SK-N-SH (cell line): Measurements from ENCODE around the gene SH2D3C. TPM values are rescaled to one million over a fixed set of nuclear protein-coding genes. Genes with fewer than 3 reads are reported as not detected.
A peak's percentile ranks its signal among the peaks of the same experiment; 100 is the strongest.

Experiments used
- CTCF ChIA-PET: fragments of 300-600, 350-600 bp; formaldehyde crosslinking; extraction: SDS; loops from one replicate; lab custom pipeline; 2021; lab: Yijun Ruan, JAX
- POLR2A ChIA-PET: fragments of 350-600 bp; sonication (Branson Sonifier 250); formaldehyde crosslinking; extraction: SDS; loops from one replicate; lab custom pipeline; 2020; ENCODE audit warnings: antibody characterized with exemption, inconsistent platforms; lab: Yijun Ruan, JAX
- DNase-seq: peaks from one replicate; pipeline ENCODE4 v3.0.0; 2012
- H2AFZ ChIP-seq: fragments of 200-600 bp; sonication (generic); 2 replicates; pipeline ENCODE4 v1.8.1; 2016; ENCODE audit warnings: antibody characterized with exemption, mild to moderate bottlenecking, low read depth
- H3F3A ChIP-seq: fragments of 200-600 bp; sonication (generic); replicated peaks from 2 replicates; pipeline ENCODE3; 2016; ENCODE audit warnings: antibody characterized with exemption, mild to moderate bottlenecking; ENCODE audit not compliant: insufficient read depth
- H3K27ac ChIP-seq, 2 experiments: fragments of 200-500 bp in 1 of 2; fragments of 200-600 bp in 1 of 2; sonication (Bioruptor generic) in 1 of 2; sonication (generic), shearing (Covaris generic) in 1 of 2; 2 replicates each; pipeline versions ENCODE4 v1.5.1 to v1.6.1; 2014 to 2016; ENCODE audit warnings: low read depth in 2 of 2, inconsistent platforms in 1 of 2, low read length in 1 of 2, mild to moderate bottlenecking in 1 of 2, mixed read lengths in 1 of 2
- H3K27me3 ChIP-seq: fragments of 200-600 bp; sonication (generic), shearing (Covaris generic); 2 replicates; pipeline ENCODE4 v1.6.1; 2016; ENCODE audit warnings: mixed run types; ENCODE audit not compliant: insufficient read depth
- H3K36me3 ChIP-seq, 2 experiments: fragments of 200-500 bp in 1 of 2; fragments of 200-600 bp in 1 of 2; sonication (Bioruptor generic) in 1 of 2; sonication (generic) in 1 of 2; replicated peaks in 1 of 2; 2 replicates each; pipeline versions ENCODE3 to v1.5.1; 2014 to 2016; ENCODE audit warnings: low read length in 1 of 2, mild to moderate bottlenecking in 1 of 2; ENCODE audit not compliant: insufficient read depth in 2 of 2, control insufficient read depth in 1 of 2
- H3K4me1 ChIP-seq, 2 experiments: fragments of 200-500 bp in 1 of 2; fragments of 200-600 bp in 1 of 2; sonication (Bioruptor generic) in 1 of 2; sonication (generic), shearing (Covaris generic) in 1 of 2; 2 replicates each; pipeline versions ENCODE4 v1.5.1 to v1.6.1; 2014 to 2016; ENCODE audit warnings: low read depth in 1 of 2, low read length in 1 of 2, mixed run types in 1 of 2; ENCODE audit not compliant: insufficient read depth in 2 of 2, control insufficient read depth in 1 of 2
- H3K4me2 ChIP-seq: fragments of 200-600 bp; sonication (generic), shearing (Covaris generic); 2 replicates; pipeline ENCODE4 v1.6.1; 2017; ENCODE audit warnings: mixed run types
- H3K4me3 ChIP-seq, 2 experiments: fragments of 200-500 bp in 1 of 2; fragments of 200-600 bp in 1 of 2; sonication (Bioruptor generic) in 1 of 2; sonication (generic), shearing (Covaris generic) in 1 of 2; 2 replicates each; pipeline versions ENCODE4 v1.5.1 to v1.8.1; 2014 to 2016; ENCODE audit warnings: low read depth in 2 of 2, inconsistent platforms in 1 of 2, low read length in 1 of 2, mild to moderate bottlenecking in 1 of 2, mixed read lengths in 1 of 2, moderate library complexity in 1 of 2
- H3K79me2 ChIP-seq: fragments of 200-600 bp; sonication (generic); 2 replicates; pipeline ENCODE4 v1.8.1; 2017; ENCODE audit warnings: mild to moderate bottlenecking; ENCODE audit not compliant: insufficient read depth
- H3K9ac ChIP-seq: fragments of 200-600 bp; sonication (generic); 2 replicates; pipeline ENCODE4 v1.6.1; 2017; ENCODE audit warnings: mixed run types
- H3K9me2 ChIP-seq: fragments of 200-600 bp; sonication (generic); 2 replicates; pipeline ENCODE4 v1.6.1; 2017; ENCODE audit warnings: mixed run types
- H3K9me3 ChIP-seq: fragments of 200-600 bp; sonication (generic); 2 replicates; pipeline ENCODE4 v1.6.1; 2017; ENCODE audit warnings: mixed run types, mild to moderate bottlenecking, moderate library complexity
- H4K20me1 ChIP-seq: fragments of 200-600 bp; sonication (generic); 2 replicates; pipeline ENCODE4 v1.6.1; 2017; ENCODE audit warnings: mild to moderate bottlenecking, mixed run types; ENCODE audit not compliant: insufficient read depth
- CHD2 ChIP-seq: fragments of 150-350 bp; IDR thresholded peaks from 2 replicates; pipeline ENCODE4 v1.6.1; 2018; ENCODE audit warnings: low read length; ENCODE audit not compliant: partially characterized antibody
- ELF1 ChIP-seq: IDR thresholded peaks from 2 replicates; pipeline ENCODE4 v1.4.0; 2012
- FOXJ3 ChIP-seq: sonication (generic); formaldehyde crosslinking; IDR thresholded peaks from 2 replicates; pipeline ENCODE4 v1.5.1; 2020; ENCODE audit warnings: mild to moderate bottlenecking, missing genetic modification reagents
- GABPA ChIP-seq: IDR thresholded peaks from 2 replicates; pipeline ENCODE4 v1.4.0; 2012; ENCODE audit warnings: low read depth, mild to moderate bottlenecking
- MXI1 ChIP-seq: IDR thresholded peaks from 2 replicates; pipeline ENCODE4 v1.6.1; 2012; ENCODE audit warnings: mild to moderate bottlenecking, low read depth, low read length, improper control_type of control experiment
- RFX5 ChIP-seq: IDR thresholded peaks from 2 replicates; pipeline ENCODE4 v1.6.1; 2012; ENCODE audit warnings: mild to moderate bottlenecking, improper control_type of control experiment, low read length
- RXRA ChIP-seq: IDR thresholded peaks from 2 replicates; pipeline ENCODE4 v1.4.0; 2012; ENCODE audit warnings: low read depth, mild to moderate bottlenecking, borderline replicate concordance
- SIN3A ChIP-seq: IDR thresholded peaks from 2 replicates; pipeline ENCODE4 v1.6.1; 2012; ENCODE audit warnings: low read depth, mild to moderate bottlenecking, low read length, moderate library complexity, borderline replicate concordance
- SMC3 ChIP-seq: IDR thresholded peaks from 2 replicates; pipeline ENCODE4 v1.6.1; 2012; ENCODE audit warnings: low read depth, low read length, improper control_type of control experiment
- TAF1 ChIP-seq: IDR thresholded peaks from 2 replicates; pipeline ENCODE4 v1.6.1; 2012; ENCODE audit warnings: low read depth, mild to moderate bottlenecking, low read length, moderate library complexity, borderline replicate concordance
- YY1 ChIP-seq: IDR thresholded peaks from 2 replicates; pipeline ENCODE4 v1.4.0; 2012; ENCODE audit warnings: low read depth, mild to moderate bottlenecking
- WGBS: methylation state at CpG from one replicate; pipeline ENCODE4 v1.1.6; 2017; ENCODE audit warnings: low lambda C conversion rate; 5-methylcytosine and 5-hydroxymethylcytosine counted together
- polyA plus RNA-seq, 3 experiments: library from polyadenylated mRNA; depleted of rRNA; stranded (reverse); fragments of >200 nt; gene quantifications; 2 replicates each; pipeline ENCODE4 v1.2.3, GENCODE V29; 2012
- TF ChIP-seq, protein P1 (sequence below): IDR thresholded peaks from 2 replicates; pipeline ENCODE4 v1.4.0; 2012; ENCODE audit warnings: low read depth
- TF ChIP-seq, protein P2 (sequence below): IDR thresholded peaks from 2 replicates; pipeline ENCODE4; 2012
- TF ChIP-seq, protein P3 (sequence below): fragments of 150-350 bp; IDR thresholded peaks from 2 replicates; pipeline ENCODE4 v1.6.1; 2016; ENCODE audit warnings: mild to moderate bottlenecking, low read depth, low read length
- TF ChIP-seq, protein P4 (sequence below): fragments of 150-350 bp; IDR thresholded peaks from 2 replicates; pipeline ENCODE4 v1.6.1; 2017; ENCODE audit warnings: antibody characterized with exemption, low read length, low read depth, borderline replicate concordance

The SH2D3C gene
- polyA plus RNA-seq, 1 of the 3 experiments (the other 2 are of a cell fraction): 0.15 TPM

DNA sequence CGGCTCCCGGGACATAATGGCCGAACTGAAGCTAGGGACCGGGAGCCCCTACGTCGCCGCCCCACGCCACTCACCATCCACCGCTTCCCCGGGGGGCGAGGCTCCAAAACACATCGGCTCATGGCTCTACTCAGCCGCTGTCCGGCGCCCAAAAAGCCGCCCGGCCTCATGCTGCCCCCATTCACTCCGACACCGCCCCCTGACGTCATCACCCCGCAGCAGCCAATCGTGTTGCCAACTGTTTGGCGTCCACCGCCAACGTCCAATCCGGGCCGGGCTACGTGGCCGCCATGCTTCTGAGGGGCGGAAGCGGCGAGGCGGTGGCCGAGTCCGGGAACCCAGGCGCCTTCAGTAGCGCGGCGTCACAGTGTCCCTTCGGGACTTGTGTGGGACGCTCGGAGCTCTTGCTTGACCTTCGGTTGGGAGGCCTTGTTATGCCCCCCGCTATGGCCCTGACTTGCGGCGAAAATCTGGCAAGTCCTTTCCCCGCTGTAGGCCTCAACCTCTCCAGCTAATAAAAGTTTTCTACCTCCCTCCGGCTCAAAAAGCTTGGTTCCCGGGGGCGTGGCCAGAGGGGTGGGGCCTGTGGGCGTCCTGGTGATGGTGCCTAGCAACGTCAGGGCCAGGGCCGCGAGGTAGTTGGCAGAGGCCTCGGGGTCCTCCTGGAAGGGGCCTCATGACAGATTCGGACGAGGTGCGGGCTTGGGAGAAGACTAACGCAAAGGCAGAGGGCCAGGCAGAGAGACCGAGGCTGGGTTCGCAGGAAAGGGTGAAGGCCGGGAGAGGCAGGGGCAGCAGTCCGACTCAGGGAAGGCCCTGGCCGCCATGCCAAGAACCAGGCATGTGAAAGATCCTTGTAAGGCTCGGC, 62.8 kb downstream of the SH2D3C start, which contains the start of the genes PTRH1 and TTC16:
TSS of gene PTRH1 (minus strand) at position 194 of the 868 bp plus-strand sequence. CDS start at position 170, 24 bp downstream.
TSS of gene TTC16 (plus strand) at position 610 of the 868 bp plus-strand sequence. CDS start at position 677, 67 bp downstream.
- peak within 1 kb of the TSS; percentile 94 to 98 for H3K4me3 ChIP-seq
- no peaks in the 10 kb centered on the region for H3K36me3 ChIP-seq
- H3K9me3 ChIP-seq: no peaks in the 10 kb centered on the region
- no peaks in the 10 kb centered on the region for H4K20me1 ChIP-seq
- peak within 1 kb of the TSS; percentile 98 for H3K4me2 ChIP-seq
- no peaks in the 10 kb centered on the region for H3F3A ChIP-seq
- peak within 1 kb of the TSS; percentile 91 for H2AFZ ChIP-seq
- H3K27ac ChIP-seq: peak within 1 kb of the TSS; percentile 43 to 62
- peaks cover 0 to 23% of the 10 kb centered on the region in 2 experiments; a peak in 1 of 4 replicates for H3K4me1 ChIP-seq
- ChIA-PET POLR2A (interaction anchor here (0.6 to 1.5 kb wide), 5 partner anchors 9 to 109 kb away, joined by 3 to 4 read pairs (median 3); partner anchors contain the start of gene CFAP157), CTCF (interaction anchor here (0.6 to 2.5 kb wide), 8 partner anchors 9 to 129 kb away, joined by 3 to 15 read pairs (median 4); partner anchors contain the start of gene TOR2A)
- no peaks in the 10 kb centered on the region for H3K27me3 ChIP-seq
- H3K9me2 ChIP-seq: no peaks in the 10 kb centered on the region
- H3K79me2 ChIP-seq: peaks cover 13% of the 10 kb centered on the region; the same call in 1 of the 2 replicates
- WGBS: 24% methylated on average over 25 of the region's 65 CpGs
- H3K9ac ChIP-seq: peak within 1 kb of the TSS; percentile 81
- TF ChIP-seq SIN3A: peak; percentile 46; the same call in 1 of the 2 replicates
- TF ChIP-seq ELF1: peak; percentile 99
- no peak for TF ChIP-seq FOXJ3 (CRISPR knock-in tag)
- TF ChIP-seq RXRA: no peak
- TF ChIP-seq YY1: peak; percentile 99
- TF ChIP-seq MXI1: peak; percentile 92
- TF ChIP-seq SMC3: no peak
- TF ChIP-seq TAF1: 0 out of 2 replicates have a peak, but pooled peaks have one; percentile 13
- peak; percentile 86 for TF ChIP-seq CHD2
- TF ChIP-seq, protein P1, sequence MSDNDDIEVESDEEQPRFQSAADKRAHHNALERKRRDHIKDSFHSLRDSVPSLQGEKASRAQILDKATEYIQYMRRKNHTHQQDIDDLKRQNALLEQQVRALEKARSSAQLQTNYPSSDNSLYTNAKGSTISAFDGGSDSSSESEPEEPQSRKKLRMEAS: no peak; the same call in none of the 2 replicates
- TF ChIP-seq GABPA: peak; percentile 75
- TF ChIP-seq, protein P2, sequence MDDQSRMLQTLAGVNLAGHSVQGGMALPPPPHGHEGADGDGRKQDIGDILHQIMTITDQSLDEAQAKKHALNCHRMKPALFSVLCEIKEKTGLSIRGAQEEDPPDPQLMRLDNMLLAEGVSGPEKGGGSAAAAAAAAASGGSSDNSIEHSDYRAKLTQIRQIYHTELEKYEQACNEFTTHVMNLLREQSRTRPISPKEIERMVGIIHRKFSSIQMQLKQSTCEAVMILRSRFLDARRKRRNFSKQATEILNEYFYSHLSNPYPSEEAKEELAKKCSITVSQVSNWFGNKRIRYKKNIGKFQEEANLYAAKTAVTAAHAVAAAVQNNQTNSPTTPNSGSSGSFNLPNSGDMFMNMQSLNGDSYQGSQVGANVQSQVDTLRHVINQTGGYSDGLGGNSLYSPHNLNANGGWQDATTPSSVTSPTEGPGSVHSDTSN: peak; percentile 75
- TF ChIP-seq, protein P3, sequence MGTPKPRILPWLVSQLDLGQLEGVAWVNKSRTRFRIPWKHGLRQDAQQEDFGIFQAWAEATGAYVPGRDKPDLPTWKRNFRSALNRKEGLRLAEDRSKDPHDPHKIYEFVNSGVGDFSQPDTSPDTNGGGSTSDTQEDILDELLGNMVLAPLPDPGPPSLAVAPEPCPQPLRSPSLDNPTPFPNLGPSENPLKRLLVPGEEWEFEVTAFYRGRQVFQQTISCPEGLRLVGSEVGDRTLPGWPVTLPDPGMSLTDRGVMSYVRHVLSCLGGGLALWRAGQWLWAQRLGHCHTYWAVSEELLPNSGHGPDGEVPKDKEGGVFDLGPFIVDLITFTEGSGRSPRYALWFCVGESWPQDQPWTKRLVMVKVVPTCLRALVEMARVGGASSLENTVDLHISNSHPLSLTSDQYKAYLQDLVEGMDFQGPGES: peak; percentile 54
- TF ChIP-seq, protein P4, sequence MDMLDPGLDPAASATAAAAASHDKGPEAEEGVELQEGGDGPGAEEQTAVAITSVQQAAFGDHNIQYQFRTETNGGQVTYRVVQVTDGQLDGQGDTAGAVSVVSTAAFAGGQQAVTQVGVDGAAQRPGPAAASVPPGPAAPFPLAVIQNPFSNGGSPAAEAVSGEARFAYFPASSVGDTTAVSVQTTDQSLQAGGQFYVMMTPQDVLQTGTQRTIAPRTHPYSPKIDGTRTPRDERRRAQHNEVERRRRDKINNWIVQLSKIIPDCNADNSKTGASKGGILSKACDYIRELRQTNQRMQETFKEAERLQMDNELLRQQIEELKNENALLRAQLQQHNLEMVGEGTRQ: no peak
- peak; percentile 87 for TF ChIP-seq RFX5
- peak; percentile 99 for DNase-seq
